Posterior vena cava (tissue), 2 donors: Measurements from ENCODE around the gene RB1. TPM values are rescaled to one million over a fixed set of nuclear protein-coding genes. Genes with fewer than 3 reads are reported as not detected.
"Not testable (repeated sequence)": the region's sequence is repeated elsewhere in the genome, so short reads cannot be mapped to it uniquely, and the experiment has no call there.

Experiments
- DNase-seq: peaks from one replicate; pipeline ENCODE4 v3.0.0-alpha.2; 2020; ENCODE audit warnings: low spot score
- intact Hi-C, 2 donors: fragments of 100-400 bp; cut with DNase I; formaldehyde crosslinking; loops; one replicate each; pipeline versions ENCODE4 v1.14.1 to v1.14.2; 2022 to 2023
- total RNA-seq, 2 donors: library from RNA; stranded (reverse); fragmentation: NEBNext Ultra II Directional; extraction: Animal tissue kit (Norgen Biotek cat#: 25700); gene quantifications; one replicate each; pipeline ENCODE4 v1.2.1, GENCODE V29; 2021
- donor health status: DM: yes; HTN: yes; CAD: no.
- donor health status: DM: yes; HTN: yes; CAD: no.

RB1 gene
- total RNA-seq, 2 donors from 2014 or later: 33.3 to 35.9 TPM

DNA sequence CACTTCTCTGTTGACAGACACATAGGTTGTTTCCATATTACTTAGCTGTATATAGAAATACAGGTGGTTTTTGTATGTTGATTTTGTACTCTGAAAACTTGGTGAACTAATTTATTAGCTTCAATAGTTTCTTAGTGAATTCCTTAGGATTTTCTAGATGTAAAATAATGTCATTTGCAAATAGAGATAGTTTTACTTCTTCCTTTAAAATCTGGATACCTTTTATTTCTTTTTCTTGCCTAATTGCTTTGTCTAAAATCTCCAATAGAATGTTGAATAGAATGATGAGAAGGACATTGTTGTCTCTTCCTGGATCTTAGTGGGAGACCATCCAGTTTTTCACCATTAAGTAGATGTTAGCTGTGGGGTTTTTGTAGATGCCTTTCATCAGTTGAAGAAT is 18.7 kb downstream of the RB1 start:
- intact Hi-C loops: loop anchor here in 1 of 2 donors (10.0 kb wide), 1 partner anchor 253 kb away; no protein-coding TSS in a partner anchor
- DNase-seq: no peak

DNA sequence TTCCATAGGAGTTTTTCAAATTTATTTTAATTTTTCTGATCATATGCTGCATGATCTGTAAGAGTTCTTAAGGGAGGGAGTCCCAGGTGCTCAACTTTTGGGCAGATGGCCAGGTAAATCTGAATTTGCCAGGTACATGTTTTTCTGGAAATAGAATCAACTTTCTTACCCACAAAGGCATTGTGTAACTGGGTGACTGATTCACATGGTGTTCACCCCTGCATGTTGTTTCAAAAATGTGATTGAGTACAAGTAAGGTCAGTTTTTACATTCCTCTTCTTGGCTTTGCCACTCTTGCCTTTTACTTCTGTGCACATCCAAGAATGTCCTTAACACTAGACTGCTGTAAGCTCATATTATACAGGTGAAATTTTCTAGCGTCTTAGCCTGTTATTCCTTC is 30.4 kb downstream of the RB1 start:
- intact Hi-C loops: loop anchor here in 1 of 2 donors (2.0 to 5.0 kb wide), 2 partner anchors 247 to 372 kb away; no protein-coding TSS in a partner anchor
- DNase-seq: no peak

DNA sequence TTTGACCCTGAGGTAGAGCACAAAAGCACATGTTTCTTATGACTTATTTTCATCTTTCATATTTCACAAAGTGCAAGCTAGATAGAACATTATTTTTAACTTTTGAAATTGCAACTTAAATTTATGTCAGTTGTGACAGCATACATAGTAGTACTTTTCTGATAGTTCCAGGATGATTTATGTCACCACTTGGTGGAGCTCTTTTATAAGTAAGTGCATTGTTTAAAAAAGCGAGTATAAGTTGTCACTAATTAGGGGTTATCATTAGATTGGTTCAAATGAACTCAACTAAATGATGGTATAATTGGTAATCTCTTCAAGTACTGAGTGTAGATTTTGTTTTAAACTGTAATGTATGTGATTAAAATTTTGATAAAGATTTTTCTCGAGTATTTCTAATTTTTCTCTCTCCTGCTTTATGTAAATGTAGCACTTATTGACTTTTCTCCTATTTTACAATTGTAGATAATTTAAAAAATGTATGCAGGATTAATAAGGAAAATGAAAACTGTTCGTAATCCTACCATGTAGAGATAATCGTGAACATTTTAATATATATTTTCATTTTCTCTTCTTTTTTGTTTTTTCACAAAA is 31.1 kb downstream of the RB1 start:
- DNase-seq: no peak
- intact Hi-C loops: loop anchor here in 1 of 2 donors (2.0 to 5.0 kb wide), 2 partner anchors 246 to 372 kb away; no protein-coding TSS in a partner anchor

DNA sequence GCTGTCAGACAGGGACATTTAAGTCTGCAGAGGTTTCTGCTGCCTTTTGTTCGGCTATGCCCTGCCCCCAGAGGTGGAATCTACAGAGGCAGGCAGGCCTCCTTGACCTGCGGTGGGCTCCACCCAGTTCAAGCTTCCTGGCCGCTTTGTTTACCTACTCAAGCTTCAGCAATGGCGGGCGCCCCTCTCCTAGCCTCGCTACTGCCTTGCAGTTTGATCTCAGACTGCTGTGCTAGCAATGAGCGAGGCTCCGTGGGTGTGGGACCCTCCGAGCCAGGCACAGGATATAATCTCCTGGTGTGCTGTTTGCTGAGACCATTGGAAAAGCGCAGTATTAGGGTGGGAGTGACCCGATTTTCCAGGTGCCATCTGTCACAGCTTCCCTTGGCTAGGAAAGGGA is 35.6 kb downstream of the RB1 start:
- DNase-seq, intact Hi-C loops: not testable (repeated sequence)

DNA sequence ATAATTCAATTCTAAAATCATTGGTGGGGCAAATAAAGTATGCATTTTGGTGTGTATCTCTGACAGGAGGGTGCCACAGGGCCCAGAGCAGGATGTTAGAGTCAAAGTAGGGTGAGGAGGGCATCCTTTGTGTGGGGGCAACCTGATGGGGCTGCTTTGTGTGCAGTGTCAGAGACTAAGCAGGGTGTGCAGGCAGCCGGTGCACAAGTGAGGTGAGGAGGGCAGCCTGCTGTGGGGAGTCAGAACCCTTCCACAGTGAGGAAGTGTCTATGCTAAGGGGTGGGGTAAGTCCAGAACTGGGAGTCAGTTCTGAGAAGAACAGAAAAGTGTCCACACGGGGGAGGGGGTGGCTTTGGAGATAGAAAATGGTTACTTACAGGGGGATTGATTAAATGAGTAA is 40.7 kb downstream of the RB1 start:
- intact Hi-C loops: no loop called here
- DNase-seq: no peak

GRCh38 chr13:48346583-48346982 is 43.0 kb downstream of the RB1 start:
- intact Hi-C loops: no loop called here
- no peak for DNase-seq

GRCh38 chr13:48349525-48349924 is 46.0 kb downstream of the RB1 start:
- no peak for DNase-seq

DNA sequence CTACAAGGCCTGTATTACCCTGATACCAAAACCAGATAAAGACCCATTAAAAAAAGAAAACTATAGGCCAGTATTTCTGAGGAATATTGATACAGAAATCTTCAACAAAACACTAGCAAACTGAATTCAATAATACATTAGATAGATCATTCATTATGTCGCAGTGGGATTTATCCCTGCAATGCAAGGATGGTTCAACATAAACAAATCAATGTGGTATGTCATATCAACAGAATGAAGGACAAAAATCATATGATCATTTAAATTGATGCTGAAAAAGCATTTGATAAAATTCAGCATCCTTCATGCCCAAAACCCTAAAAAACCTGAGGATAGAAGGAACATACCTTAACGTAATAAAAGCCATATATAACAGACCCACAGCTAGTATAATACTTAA is 50.0 kb downstream of the RB1 start:
- intact Hi-C loops: no loop called here
- DNase-seq: no peak

More at GRCh38 chr13:48349525-48349924, 46.0 kb downstream of the RB1 start:
- intact Hi-C loops: no loop called here

DNA sequence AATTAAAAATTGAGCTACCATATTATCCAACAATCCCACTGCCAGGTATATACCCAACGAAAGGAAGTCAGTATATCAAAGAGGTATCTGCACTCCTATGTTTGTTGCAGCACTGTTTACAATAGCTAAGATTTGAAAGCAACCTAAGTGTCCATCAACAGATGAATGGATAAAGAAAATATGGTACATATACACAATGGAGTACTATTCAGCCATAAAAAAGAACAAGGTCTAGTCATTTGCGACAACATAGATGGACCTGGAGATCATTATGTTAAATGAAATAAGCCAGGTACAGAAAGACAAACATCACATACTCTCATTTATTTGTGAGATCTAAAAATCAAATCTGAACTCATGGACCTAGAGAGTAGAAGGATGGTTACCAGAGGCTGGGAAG is 52.0 kb downstream of the RB1 start:
- intact Hi-C loops, DNase-seq: not testable (repeated sequence)

DNA sequence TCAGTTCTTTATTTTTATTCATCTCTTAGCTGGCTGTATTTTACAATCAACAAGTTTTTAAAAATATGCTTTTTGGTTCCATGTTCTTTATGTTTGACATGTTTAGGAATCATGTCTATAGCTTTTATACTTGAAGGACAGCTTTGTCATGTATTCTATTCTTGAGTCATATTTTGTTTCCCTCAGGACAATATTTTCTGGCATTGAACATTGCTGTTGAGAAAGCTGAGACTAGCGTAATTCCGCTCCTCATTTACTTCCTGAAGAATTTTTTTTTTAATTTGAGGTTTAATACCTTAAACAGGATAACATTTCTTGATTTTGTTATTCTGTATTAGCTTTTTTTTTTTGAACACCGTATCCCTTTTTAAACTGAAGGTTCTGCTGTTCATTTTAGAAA is 53.2 kb downstream of the RB1 start:
- intact Hi-C loops: no loop called here
- no peak for DNase-seq

- no peak for DNase-seq
- intact Hi-C loops: no loop called here
Observed at GRCh38 chr13:48369988-48370387, 66.4 kb downstream of the RB1 start.

DNA sequence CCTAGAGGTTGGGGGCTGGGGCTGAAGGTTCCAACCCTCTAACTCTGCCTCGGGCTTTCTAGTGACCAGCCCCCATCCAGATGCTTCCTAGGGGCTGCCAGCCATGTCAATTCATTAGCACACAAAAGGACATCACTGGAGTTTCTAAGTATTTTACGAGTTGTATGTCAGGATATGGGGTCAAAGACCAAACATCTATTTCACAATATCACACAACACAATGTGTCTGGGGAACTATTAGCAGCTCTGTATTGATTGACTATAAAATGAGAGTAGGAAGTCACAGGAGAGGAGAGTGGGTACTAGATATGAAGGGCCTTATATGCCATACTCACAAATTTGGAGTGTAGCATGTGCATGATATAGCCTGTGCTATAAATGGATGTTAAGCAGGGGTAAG is 67.3 kb downstream of the RB1 start:
- no peak for DNase-seq
- intact Hi-C loops: no loop called here

DNA sequence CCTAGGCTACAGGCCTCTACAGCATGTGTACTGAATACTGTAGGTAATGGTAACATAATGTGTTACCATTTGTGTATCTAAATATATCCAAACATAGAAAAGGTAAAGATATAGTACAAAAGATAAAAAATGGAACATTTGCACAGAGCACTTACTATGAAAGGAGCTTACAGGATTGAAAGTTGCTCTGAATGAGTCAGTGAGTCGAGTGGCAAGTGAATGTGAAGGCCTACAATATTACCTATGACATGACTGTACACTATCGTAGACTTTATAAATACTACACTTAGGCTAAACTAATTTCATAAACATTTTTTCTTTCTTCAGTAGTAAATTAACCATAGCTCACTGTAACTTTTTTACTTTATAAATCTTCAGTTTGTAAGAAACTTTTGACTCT is 74.3 kb downstream of the RB1 start:
- intact Hi-C loops: no loop called here
- no peak for DNase-seq

- no peak for DNase-seq
- intact Hi-C loops: no loop called here
Observed at GRCh38 chr13:48380581-48380980, 77.0 kb downstream of the RB1 start.

GRCh38 chr13:48383384-48383783 is 79.8 kb downstream of the RB1 start:
- no peak for DNase-seq
- intact Hi-C loops: no loop called here

DNA sequence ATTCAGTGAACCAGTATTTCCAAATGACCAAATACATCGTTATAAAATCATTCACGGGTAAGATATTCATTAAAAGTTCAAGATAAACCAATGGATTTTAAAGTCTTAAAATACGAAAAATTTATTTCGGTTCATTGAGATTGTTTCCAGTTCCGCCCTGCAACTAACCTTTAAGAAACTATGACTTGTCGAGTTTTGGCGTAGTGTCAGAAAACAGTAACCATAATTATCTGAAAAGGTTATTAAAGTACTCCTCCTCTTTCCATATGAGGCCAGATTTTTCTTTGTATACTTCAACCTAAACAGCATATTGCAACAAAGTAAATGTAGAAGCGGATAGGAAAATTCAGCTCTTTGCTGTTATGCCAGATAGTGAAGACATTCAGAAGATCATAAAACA is 83.3 kb downstream of the RB1 start:
- intact Hi-C loops: no loop called here

GRCh38 chr13:48391257-48391656 is 87.7 kb downstream of the RB1 start:
- no peak for DNase-seq
- intact Hi-C loops: no loop called here

More for the DNA sequence above, 83.3 kb downstream of the RB1 start:
- no peak for DNase-seq

- DNase-seq: no peak
- intact Hi-C loops: no loop called here
Observed at GRCh38 chr13:48393030-48393697, 89.6 kb downstream of the RB1 start.

DNA sequence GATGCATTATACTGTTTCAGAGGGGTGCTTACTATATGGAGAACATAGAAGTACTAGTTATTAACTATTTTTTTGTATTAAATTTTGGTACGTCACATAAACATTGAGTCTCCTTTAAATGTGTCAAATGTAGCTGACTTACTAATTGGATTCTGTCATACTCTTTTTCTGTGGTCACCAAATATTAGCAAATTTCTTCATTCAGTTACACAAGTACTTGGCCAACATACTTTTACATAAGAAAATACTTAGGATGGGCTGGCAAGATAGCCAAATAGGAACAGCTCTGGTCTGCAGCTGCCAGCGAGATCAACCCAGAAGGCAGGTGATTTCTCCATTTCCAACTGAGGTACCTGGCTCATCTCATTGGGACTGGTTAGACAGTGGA is 90.1 kb downstream of the RB1 start:
- DNase-seq: no peak
- intact Hi-C loops: no loop called here

- no peak for DNase-seq
- intact Hi-C loops: no loop called here
Observed at GRCh38 chr13:48397744-48398143, 94.2 kb downstream of the RB1 start.

DNA sequence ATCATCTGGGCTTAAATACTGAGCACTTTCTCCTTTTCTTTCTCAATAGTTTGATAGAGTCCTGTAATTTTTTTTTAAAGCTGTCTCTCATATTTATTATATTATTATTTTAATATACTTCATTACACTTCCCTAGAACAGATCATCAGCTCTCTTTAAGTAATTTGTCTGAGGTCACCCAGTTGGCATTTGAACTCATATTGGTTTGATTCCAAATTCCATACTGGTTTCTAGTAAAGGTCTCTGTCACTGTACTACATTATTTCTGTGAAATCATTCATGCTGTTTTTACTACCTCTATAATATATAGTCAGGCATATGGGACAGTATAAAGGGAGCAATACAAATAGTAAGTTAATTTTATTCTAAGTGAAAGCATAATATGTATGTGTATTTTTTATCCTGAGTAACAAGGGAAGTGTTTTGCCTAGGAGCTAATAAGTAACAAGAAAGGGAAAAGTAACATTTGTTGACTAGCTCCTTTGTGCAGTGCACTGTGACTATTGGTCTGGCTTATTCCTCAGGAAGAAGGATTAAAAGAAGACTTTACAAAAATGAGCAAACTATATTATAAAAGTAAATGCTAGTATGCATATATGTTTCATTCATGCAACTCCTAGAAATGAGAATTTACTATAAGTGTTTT is 95.0 kb downstream of the RB1 start:
- intact Hi-C loops: no loop called here
- DNase-seq: no peak
